HCT116 (cell line): Measurements from ENCODE around the gene ECEL1. TPM values are rescaled to one million over a fixed set of nuclear protein-coding genes. Genes with fewer than 3 reads are reported as not detected.

Experiments
- ATAC-seq: fragments of 200-7000 bp; cut with Tn5 transposase; 2 replicates; pipeline ENCODE4 v1.9.1; 2020; ENCODE audit warnings: mild to moderate bottlenecking, moderate library complexity
- BruUV-seq: library from RNA; stranded (reverse); fragments of 400-500 nt; replicated peaks from 2 replicates; lab custom pipeline; 2021; lab: Mats Ljungman, UMichigan
- CTCF ChIA-PET: fragments of 300-600 bp; sonication (Branson Sonifier 250); formaldehyde crosslinking; loops from one replicate; lab custom pipeline; 2021; ENCODE audit warnings: antibody characterized with exemption; lab: Charles Lee
- POLR2A ChIA-PET: fragments of 300-600, 350-600 bp; sonication (Branson Sonifier 250); formaldehyde crosslinking; loops from one replicate; lab custom pipeline; 2021; ENCODE audit warnings: antibody characterized with exemption; lab: Charles Lee
- RAD21 ChIA-PET, 2 experiments: fragments of 300-600 bp; sonication (Branson Sonifier 250); formaldehyde crosslinking; loops; one replicate each; lab custom pipeline; 2023; ENCODE audit warnings: low total read pairs in 2 of 2; ENCODE audit not compliant: uncharacterized antibody in 2 of 2, unreplicated experiment in 2 of 2, low non-redundant PET in 1 of 2; lab: Charles Lee
- DNase-seq: peaks from one replicate; pipeline ENCODE4 v3.0.0-alpha.2; 2010; ENCODE audit warnings: low read depth, low spot score
- H2AFZ ChIP-seq: fragments of 200-600 bp; shearing (Covaris generic), sonication (generic); 2 replicates; pipeline ENCODE4 v1.6.1; 2017; ENCODE audit warnings: low read depth, mixed run types, mixed read lengths, antibody characterized with exemption, low read length; ENCODE audit not compliant: poor library complexity, severe bottlenecking
- H3K27ac ChIP-seq: 2 replicates; pipeline ENCODE4 v1.5.1; 2012; ENCODE audit warnings: low read depth, low read length
- H3K27me3 ChIP-seq: fragments of 200-600 bp; sonication (generic); 2 replicates; pipeline ENCODE4 v1.6.1; 2016; ENCODE audit warnings: mixed run types, low read length, mixed read lengths; ENCODE audit not compliant: insufficient read depth
- H3K36me3 ChIP-seq, 2 experiments: fragments of 200-500 bp in 1 of 2; fragments of 200-600 bp in 1 of 2; sonication (Bioruptor generic) in 1 of 2; sonication (generic) in 1 of 2; 2 replicates each; pipeline versions ENCODE4 v1.5.1 to v1.6.1; 2014 to 2016; ENCODE audit warnings: low read length in 2 of 2, inconsistent platforms in 1 of 2, mixed read lengths in 1 of 2, mixed run types in 1 of 2; ENCODE audit not compliant: insufficient read depth in 2 of 2, control insufficient read depth in 1 of 2
- H3K4me1 ChIP-seq, 2 experiments: fragments of 200-600 bp in 1 of 2; sonication (generic) in 1 of 2; 2 replicates each; pipeline versions ENCODE4 v1.5.1 to v1.6.1; 2012 to 2017; ENCODE audit warnings: low read length in 2 of 2, inconsistent platforms in 1 of 2, mild to moderate bottlenecking in 1 of 2, mixed read lengths in 1 of 2, mixed run types in 1 of 2, moderate library complexity in 1 of 2; ENCODE audit not compliant: insufficient read depth in 2 of 2, control insufficient read depth in 1 of 2
- H3K4me2 ChIP-seq: fragments of 200-600 bp; sonication (generic); 2 replicates; pipeline ENCODE4 v1.6.1; 2017; ENCODE audit warnings: mixed run types, low read length, mixed read lengths
- H3K4me3 ChIP-seq, 2 experiments: fragments of 200-600 bp in 1 of 2; sonication (generic) in 1 of 2; replicated peaks in 1 of 2; 2 replicates each; pipeline ENCODE4 v1.5.1; 2011 to 2016; ENCODE audit warnings: low read length in 2 of 2, control low read depth in 1 of 2, low read depth in 1 of 2, mild to moderate bottlenecking in 1 of 2, mixed read lengths in 1 of 2, mixed run types in 1 of 2
- H3K79me2 ChIP-seq: fragments of 200-600 bp; sonication (generic); 2 replicates; pipeline ENCODE4 v1.6.1; 2017; ENCODE audit warnings: mild to moderate bottlenecking, mixed run types, low read length, moderate library complexity, mixed read lengths; ENCODE audit not compliant: insufficient read depth
- H3K9ac ChIP-seq: fragments of 200-600 bp; sonication (generic); 2 replicates; pipeline ENCODE4 v1.6.1; 2016; ENCODE audit warnings: low read length, mixed read lengths
- H3K9me2 ChIP-seq: fragments of 200-600 bp; sonication (generic), shearing (Covaris generic); 2 replicates; pipeline ENCODE4 v1.6.1; 2017; ENCODE audit warnings: mixed run types, mild to moderate bottlenecking, moderate library complexity; ENCODE audit not compliant: insufficient read depth
- H3K9me3 ChIP-seq, 2 experiments: fragments of 200-500 bp in 1 of 2; fragments of 200-600 bp in 1 of 2; sonication (Bioruptor generic) in 1 of 2; sonication (generic) in 1 of 2; 2 replicates each; pipeline ENCODE4 v1.6.1; 2014 to 2017; ENCODE audit warnings: low read length in 2 of 2, mixed read lengths in 2 of 2, inconsistent platforms in 1 of 2, low read depth in 1 of 2, mild to moderate bottlenecking in 1 of 2, mixed run types in 1 of 2, moderate library complexity in 1 of 2; ENCODE audit not compliant: control insufficient read depth in 1 of 2, insufficient read depth in 1 of 2
- H4K20me1 ChIP-seq: fragments of 200-600 bp; sonication (generic), shearing (Covaris generic); 2 replicates; pipeline ENCODE4 v1.6.1; 2017; ENCODE audit warnings: mixed run types, mild to moderate bottlenecking, moderate library complexity; ENCODE audit not compliant: insufficient read depth
- CEBPB ChIP-seq: IDR thresholded peaks from 2 replicates; pipeline ENCODE4 v1.6.1; 2012; ENCODE audit warnings: low read depth
- ELF1 ChIP-seq: IDR thresholded peaks from 2 replicates; pipeline ENCODE4 v1.6.1; 2012; ENCODE audit warnings: low read depth, borderline replicate concordance
- EZH2 ChIP-seq: fragments of 200-600 bp; sonication (generic); IDR thresholded peaks from 2 replicates; pipeline ENCODE4 v1.6.1; 2017; ENCODE audit warnings: antibody characterized with exemption, mixed run types
- EZH2phosphoT487 ChIP-seq: fragments of 200-600 bp; IDR thresholded peaks from 2 replicates; pipeline ENCODE4 v1.6.1; 2018; ENCODE audit warnings: antibody characterized with exemption, borderline replicate concordance
- JUND ChIP-seq: IDR thresholded peaks from 2 replicates; pipeline ENCODE4 v1.6.1; 2012
- POLR2A ChIP-seq: IDR thresholded peaks from 2 replicates; pipeline ENCODE4 v1.7.0; 2011; ENCODE audit warnings: borderline replicate concordance; ENCODE audit not compliant: insufficient read depth, insufficient read length; ENCODE audit errors: extremely low read depth
- POLR2AphosphoS5 ChIP-seq: IDR thresholded peaks from 2 replicates; pipeline ENCODE4 v1.6.1; 2011; ENCODE audit warnings: mild to moderate bottlenecking, low read depth, low read length, moderate library complexity
- RAD21 ChIP-seq: IDR thresholded peaks from 2 replicates; pipeline ENCODE4 v1.6.1; 2012; ENCODE audit warnings: low read depth, mild to moderate bottlenecking
- SIN3A ChIP-seq: IDR thresholded peaks from 2 replicates; pipeline ENCODE4 v1.6.1; 2012; ENCODE audit warnings: low read depth
- SP1 ChIP-seq: IDR thresholded peaks from 2 replicates; pipeline ENCODE4 v1.6.1; 2012; ENCODE audit warnings: low read depth
- YY1 ChIP-seq: IDR thresholded peaks from 2 replicates; pipeline ENCODE4 v1.6.1; 2011; ENCODE audit warnings: low read length, low read depth, moderate library complexity, mild to moderate bottlenecking; ENCODE audit not compliant: insufficient replicate concordance; ENCODE audit errors: extremely low read depth
- intact Hi-C: fragments of 100-400 bp; cut with micrococcal nuclease; formaldehyde crosslinking; loops from 2 replicates; pipeline ENCODE4 v1.10.0; 2022
- total RNA-seq: library from RNA; stranded (reverse); gene quantifications from one replicate; pipeline ENCODE4 v1.2.1, GENCODE V29; 2021; ENCODE audit not compliant: unreplicated experiment
- TF ChIP-seq, protein P1 (sequence below): IDR thresholded peaks from 2 replicates; pipeline ENCODE4 v1.6.1; 2012; ENCODE audit warnings: low read depth
- TF ChIP-seq, protein P2 (sequence below): IDR thresholded peaks from 2 replicates; pipeline ENCODE4 v1.6.1; 2012
- TF ChIP-seq, protein P3 (sequence below): IDR thresholded peaks from 2 replicates; pipeline ENCODE4 v1.6.1; 2011; ENCODE audit warnings: mild to moderate bottlenecking, low read length, moderate library complexity; ENCODE audit not compliant: insufficient replicate concordance; ENCODE audit errors: extremely low read depth

Gene ECEL1
- total RNA-seq, 1 experiment from 2014 or later = not detected

DNA sequence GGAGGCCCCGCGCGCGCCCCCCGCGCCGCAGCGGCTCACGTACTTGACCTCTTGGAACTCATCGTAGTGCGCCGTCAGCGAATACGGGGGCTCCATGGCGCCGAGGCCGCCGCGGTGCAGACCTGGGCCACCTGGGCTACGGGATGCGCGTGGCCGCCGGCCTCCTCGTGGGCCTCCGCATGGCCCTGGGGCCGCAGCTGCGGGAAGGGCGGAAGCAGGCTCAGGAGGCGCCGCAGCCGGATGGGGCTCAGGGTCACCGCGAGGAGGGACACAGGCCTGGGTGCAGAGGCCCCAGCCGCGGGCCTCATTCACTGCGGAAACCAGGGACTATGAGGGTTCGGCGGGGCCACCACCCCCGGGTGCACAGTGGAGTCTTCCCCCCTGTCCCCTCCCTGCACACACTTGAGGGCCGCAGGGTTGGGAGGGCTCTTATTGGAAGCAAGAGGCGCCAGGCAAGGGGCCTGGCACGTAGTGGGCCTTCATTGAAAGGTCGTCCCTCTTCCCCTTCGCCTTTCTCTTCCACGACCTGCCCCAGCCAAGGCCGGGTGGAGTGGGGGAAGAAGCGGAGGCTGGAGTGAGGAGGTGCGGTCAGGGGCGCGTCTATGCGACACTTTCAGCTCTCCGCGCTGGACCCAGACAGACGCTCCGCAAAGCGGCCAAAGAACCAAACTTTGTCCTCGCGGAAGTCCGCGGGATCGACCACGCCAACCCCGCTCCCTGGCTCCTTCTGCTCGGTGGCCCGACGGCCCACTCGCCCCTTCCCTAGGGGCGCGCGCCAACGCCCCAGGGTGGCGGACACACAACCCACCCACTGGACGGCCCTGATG is 863 bp downstream of the ECEL1 start (continued):
- TF ChIP-seq, protein P1, sequence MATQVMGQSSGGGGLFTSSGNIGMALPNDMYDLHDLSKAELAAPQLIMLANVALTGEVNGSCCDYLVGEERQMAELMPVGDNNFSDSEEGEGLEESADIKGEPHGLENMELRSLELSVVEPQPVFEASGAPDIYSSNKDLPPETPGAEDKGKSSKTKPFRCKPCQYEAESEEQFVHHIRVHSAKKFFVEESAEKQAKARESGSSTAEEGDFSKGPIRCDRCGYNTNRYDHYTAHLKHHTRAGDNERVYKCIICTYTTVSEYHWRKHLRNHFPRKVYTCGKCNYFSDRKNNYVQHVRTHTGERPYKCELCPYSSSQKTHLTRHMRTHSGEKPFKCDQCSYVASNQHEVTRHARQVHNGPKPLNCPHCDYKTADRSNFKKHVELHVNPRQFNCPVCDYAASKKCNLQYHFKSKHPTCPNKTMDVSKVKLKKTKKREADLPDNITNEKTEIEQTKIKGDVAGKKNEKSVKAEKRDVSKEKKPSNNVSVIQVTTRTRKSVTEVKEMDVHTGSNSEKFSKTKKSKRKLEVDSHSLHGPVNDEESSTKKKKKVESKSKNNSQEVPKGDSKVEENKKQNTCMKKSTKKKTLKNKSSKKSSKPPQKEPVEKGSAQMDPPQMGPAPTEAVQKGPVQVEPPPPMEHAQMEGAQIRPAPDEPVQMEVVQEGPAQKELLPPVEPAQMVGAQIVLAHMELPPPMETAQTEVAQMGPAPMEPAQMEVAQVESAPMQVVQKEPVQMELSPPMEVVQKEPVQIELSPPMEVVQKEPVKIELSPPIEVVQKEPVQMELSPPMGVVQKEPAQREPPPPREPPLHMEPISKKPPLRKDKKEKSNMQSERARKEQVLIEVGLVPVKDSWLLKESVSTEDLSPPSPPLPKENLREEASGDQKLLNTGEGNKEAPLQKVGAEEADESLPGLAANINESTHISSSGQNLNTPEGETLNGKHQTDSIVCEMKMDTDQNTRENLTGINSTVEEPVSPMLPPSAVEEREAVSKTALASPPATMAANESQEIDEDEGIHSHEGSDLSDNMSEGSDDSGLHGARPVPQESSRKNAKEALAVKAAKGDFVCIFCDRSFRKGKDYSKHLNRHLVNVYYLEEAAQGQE = no peak
- TF ChIP-seq EZH2 (no peak), CEBPB (no peak), SP1 (no peak), RAD21 (no peak)
- TF ChIP-seq, protein P2, sequence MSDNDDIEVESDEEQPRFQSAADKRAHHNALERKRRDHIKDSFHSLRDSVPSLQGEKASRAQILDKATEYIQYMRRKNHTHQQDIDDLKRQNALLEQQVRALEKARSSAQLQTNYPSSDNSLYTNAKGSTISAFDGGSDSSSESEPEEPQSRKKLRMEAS = no peak

DNA sequence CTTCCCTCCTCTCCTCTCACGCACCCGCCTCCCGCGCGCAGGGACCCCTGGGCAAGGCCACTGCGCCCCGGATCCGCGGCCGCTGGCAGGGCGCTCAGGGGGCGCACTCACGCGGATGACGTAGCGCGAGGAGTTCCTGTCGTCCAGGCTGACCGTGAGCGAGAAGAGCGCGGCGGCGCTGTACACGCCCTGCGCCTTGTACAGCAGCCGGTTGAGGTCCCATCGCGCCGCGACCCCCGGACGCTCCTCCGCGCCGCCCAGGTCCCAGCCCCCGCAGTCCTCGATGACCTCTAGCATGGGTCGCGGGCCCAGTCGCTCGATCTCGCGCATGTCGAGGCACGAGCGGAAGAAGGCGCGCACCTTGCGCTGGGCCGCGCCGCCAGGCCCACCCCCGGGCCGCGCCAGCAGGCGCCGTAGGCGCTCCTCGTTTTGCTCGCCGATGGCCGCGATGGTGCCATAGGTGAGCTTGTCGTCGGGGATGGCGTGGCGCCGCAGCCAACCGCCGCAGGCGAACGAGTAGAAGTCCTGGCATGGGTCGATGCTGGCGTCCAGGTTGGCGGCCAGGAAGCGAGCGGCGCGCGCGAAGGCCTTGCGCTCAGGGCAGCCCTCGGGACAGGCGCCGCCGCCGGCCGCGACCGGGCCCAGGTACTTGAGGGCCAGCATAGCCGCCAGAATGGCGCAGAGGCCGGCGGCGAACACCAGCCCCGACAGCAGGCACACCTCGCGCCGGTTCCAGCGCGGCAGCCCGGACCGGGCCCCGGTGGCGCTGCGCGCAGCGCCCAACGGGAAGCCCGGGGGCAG is 1.7 kb downstream of the ECEL1 start:
- no peak for ATAC-seq
- H3K4me1 ChIP-seq = no peaks in the 10 kb centered on the region
- no peak overlapping the region for H2AFZ ChIP-seq
- no TSS peak for BruUV-seq
- no peaks in the 10 kb centered on the region for H3K36me3 ChIP-seq
- no peak overlapping the region for H3K4me3 ChIP-seq
- no peak for DNase-seq
- H3K9ac ChIP-seq = no peak overlapping the region
- no peak overlapping the region for H3K27ac ChIP-seq
- H3K9me3 ChIP-seq = no peaks in the 10 kb centered on the region
- H3K9me2 ChIP-seq = no peaks in the 10 kb centered on the region
- RAD21 ChIA-PET = no interaction called here
- H3K27me3 ChIP-seq = no peaks in the 10 kb centered on the region
- CTCF ChIA-PET = no interaction called here
- H3K4me2 ChIP-seq = no peak overlapping the region
- H4K20me1 ChIP-seq = no peaks in the 10 kb centered on the region
- POLR2A ChIA-PET = no interaction called here
- no peaks in the 10 kb centered on the region for H3K79me2 ChIP-seq
- intact Hi-C loops = no loop called here
- no peak for TF ChIP-seq EZH2
- TF ChIP-seq SIN3A = no peak
- TF ChIP-seq, protein P2 = no peak
- no peak for TF ChIP-seq YY1
- TF ChIP-seq EZH2phosphoT487 = no peak
- no peak for TF ChIP-seq POLR2A
- no peak for TF ChIP-seq ELF1
- TF ChIP-seq, protein P3, sequence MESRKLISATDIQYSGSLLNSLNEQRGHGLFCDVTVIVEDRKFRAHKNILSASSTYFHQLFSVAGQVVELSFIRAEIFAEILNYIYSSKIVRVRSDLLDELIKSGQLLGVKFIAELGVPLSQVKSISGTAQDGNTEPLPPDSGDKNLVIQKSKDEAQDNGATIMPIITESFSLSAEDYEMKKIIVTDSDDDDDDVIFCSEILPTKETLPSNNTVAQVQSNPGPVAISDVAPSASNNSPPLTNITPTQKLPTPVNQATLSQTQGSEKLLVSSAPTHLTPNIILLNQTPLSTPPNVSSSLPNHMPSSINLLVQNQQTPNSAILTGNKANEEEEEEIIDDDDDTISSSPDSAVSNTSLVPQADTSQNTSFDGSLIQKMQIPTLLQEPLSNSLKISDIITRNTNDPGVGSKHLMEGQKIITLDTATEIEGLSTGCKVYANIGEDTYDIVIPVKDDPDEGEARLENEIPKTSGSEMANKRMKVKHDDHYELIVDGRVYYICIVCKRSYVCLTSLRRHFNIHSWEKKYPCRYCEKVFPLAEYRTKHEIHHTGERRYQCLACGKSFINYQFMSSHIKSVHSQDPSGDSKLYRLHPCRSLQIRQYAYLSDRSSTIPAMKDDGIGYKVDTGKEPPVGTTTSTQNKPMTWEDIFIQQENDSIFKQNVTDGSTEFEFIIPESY = no peak
- no peak for TF ChIP-seq POLR2AphosphoS5
- no peak for TF ChIP-seq JUND
